ENCODE measurements around the gene TMEM204.

GRCh38 chr16:1565083-1565805, 31.8 kb downstream of the TMEM204 start:
- TF ChIP-seq CTCF (IDR thresholded peaks at IDR 0.05; ENCODE audit: poor library complexity, severe bottlenecking) (no peak), RAD21 (conservative IDR thresholded peaks at IDR 0.05) (no peak), EZH2 (IDR thresholded peaks at IDR 0.05; ENCODE audit: borderline replicate concordance, insufficient read depth, low read length, poor library complexity, severe bottlenecking) (no peak)

Measured in neural cell (in vitro differentiated cells).